Measurements from ENCODE around the gene HELZ2.

DNA sequence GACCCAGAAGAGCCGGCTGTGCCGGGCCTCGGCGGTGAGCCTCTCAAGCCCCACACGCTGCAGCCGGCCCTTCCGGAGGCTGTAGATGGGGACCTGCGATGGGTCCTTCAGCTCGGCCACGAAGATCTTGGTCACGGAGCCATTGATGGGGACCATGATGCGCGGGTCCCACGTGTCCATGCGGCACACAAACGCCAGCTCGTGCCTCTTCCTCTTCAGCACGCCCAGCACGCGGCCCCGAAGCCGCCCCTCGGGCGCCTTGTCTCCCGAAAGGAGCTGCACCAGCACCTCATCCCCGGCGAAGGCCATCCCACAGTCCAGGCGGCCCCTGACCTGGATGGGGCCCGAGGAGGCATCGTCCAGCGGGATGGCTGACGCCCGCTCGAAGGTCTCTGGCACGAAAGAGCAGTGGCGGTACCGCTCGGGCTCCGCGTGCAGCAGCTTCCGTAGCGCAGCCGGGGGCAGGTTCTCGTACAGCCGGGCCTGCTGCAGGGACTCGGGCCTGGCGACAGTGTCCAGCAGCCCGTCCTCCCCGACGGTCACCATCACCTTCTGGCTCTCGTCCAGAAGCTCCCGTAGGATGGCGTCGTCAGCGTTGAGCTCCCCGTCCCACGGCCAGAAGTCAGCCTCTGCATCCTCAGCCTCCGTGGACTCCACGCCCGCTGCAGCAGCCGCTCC, 8.9 kb downstream of the HELZ2 start:
- TF ChIP-seq POLR2A (IDR thresholded peaks at IDR 0.05), result no peak
- TF ChIP-seq, protein P1, sequence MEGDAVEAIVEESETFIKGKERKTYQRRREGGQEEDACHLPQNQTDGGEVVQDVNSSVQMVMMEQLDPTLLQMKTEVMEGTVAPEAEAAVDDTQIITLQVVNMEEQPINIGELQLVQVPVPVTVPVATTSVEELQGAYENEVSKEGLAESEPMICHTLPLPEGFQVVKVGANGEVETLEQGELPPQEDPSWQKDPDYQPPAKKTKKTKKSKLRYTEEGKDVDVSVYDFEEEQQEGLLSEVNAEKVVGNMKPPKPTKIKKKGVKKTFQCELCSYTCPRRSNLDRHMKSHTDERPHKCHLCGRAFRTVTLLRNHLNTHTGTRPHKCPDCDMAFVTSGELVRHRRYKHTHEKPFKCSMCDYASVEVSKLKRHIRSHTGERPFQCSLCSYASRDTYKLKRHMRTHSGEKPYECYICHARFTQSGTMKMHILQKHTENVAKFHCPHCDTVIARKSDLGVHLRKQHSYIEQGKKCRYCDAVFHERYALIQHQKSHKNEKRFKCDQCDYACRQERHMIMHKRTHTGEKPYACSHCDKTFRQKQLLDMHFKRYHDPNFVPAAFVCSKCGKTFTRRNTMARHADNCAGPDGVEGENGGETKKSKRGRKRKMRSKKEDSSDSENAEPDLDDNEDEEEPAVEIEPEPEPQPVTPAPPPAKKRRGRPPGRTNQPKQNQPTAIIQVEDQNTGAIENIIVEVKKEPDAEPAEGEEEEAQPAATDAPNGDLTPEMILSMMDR (IDR thresholded peaks at IDR 0.05), result no peak
- no peak for TF ChIP-seq EP300 (IDR thresholded peaks at IDR 0.05)
